NCI-H510A treated with DMSO at 0.1 percent for 48 hours (cell line): ENCODE data around the gene SRSF8.
A peak's percentile ranks its signal among the peaks of the same experiment; 100 is the strongest.
"Not testable (repeated sequence)": the region's sequence is repeated elsewhere in the genome, so short reads cannot be mapped to it uniquely, and the experiment has no call there.

Experiments used
- DNase-seq: peaks from one replicate; lab custom pipeline; 2025; lab: John Stamatoyannopoulos, UW

Gene SRSF8

GRCh38 chr11:95066716-95067038 lies at the start of gene SRSF8:
TSS of gene SRSF8 (plus strand) at chr11:95066919. CDS start at chr11:95067227, 308 bp downstream.
- peak; percentile 67 for DNase-seq

DNA sequence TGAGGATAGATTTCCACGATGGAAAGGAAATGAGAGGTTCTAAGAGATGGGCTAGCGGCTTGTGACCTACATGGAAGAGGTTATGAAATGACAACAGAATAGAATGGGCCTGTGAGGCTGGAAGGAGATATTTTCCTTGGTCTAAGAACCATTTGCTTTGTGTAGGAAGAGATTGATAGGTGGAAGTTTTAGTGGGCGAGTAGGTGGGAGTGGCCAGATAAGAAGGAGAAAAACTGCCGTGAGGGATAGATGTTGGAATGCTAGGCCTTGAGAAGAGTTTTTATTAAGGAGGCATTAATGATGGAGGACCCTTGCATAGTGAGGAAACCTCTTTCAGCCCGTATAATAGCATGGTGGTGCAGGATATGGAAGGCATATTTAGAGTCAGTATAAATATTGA lies 45.3 kb upstream of the SRSF8 start:
- not testable (repeated sequence) for DNase-seq

DNA sequence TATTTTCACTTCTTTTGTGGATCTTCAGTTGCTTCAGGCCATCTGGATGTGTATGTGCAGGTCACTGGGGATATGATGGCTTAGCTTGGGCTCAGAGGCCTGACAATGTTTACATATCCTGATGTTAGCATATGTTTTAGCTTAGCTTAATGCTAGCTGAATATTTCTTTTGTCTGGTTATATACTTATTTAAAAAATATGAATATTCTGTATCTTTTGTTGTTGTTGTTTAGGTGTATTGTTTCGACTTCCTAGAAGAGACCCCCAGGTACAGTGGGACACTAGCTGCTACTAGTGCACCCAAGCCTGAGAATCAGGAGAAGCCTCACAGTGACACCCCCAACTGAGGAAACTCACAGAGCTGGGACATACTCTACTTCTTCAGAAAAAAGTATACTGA lies 41.8 kb upstream of the SRSF8 start, which contains the start of gene KDM4E:
TSS of gene KDM4E (plus strand) at position 301 of the 400 bp plus-strand sequence. CDS start 300 bp downstream, outside the sequence.
- no peak for DNase-seq

DNA sequence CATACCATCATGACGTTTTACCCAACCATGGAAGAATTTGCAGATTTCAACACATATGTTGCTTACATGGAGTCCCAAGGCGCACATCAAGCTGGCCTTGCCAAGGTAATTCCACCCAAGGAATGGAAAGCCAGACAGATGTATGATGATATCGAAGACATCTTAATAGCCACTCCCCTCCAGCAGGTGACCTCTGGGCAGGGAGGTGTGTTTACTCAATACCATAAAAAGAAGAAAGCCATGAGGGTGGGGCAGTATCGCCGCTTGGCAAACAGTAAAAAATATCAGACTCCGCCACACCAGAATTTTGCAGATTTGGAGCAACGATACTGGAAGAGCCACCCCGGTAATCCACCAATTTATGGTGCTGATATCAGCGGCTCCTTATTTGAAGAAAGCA lies 41.1 kb upstream of the SRSF8 start:
- not testable (repeated sequence) for DNase-seq

- DNase-seq: no peak
Observed at GRCh38 chr11:95028357-95028756, 38.4 kb upstream of the SRSF8 start.

DNA sequence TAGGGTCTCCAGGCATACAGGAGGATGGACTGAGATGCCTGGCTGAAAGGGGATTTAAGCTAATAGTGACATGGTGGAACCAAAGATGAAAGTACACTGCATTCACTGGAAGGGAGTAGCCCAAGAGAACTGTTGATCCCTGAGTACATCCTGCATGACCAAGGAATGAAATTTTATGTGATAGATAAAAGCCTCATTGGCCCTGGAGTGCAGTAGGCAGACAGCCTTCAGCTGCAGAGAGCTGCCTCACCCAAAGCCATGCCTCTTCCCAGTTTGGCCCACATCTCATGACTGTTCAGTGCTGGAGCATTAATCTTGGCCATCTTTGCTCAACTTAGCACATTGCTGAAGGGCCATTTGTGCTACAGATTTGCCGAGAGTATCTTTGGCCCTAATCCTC lies 33.7 kb upstream of the SRSF8 start:
- no peak for DNase-seq

DNA sequence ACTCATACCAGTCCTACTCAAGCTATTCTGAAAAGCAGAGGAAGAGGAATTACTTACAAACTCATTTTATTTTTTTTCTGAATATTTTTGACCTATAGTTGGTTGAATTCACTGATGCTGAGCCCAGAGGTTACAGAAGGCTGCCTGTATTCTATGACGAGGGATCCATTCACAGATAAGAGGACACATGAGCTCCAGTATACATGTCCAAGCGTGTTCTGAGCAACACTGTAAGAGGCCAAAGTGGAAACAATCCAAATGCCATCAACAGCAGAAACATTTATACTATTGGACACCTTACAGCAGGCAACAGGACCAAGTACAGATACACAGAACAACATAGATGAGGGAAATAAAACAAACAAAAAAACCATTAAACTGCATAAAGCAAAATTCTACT lies 31.4 kb upstream of the SRSF8 start:
- DNase-seq: no peak

DNA sequence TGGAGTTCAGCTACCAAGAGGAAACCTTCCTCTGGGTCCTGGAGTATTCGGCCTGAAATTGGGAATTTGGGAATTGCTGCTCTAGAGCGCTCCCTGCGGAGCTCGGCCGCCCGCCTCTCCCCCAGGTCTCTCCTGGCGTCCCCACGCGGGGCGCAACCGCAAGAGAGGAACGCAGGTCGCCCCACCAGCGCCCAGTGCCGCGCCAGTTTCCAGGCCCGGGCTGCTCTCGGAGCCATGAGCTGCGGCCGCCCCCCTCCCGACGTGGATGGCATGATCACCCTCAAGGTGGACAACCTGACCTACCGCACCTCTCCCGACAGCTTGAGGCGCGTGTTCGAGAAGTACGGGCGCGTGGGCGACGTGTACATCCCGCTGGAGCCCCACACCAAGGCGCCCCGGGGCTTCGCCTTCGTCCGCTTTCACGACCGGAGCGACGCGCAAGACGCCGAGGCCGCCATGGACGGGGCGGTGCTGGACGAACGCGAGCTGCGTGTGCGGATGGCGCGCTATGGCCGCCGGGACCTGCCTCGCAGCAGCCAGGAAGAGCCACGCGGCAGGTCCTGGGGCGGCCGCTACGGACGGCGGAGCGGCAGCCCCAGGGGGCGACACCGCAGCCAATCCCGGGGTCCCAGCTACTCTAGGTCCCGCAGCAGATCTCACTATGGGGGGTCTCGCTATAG lies 29.2 kb upstream of the SRSF8 start:
- not testable (repeated sequence) for DNase-seq

DNA sequence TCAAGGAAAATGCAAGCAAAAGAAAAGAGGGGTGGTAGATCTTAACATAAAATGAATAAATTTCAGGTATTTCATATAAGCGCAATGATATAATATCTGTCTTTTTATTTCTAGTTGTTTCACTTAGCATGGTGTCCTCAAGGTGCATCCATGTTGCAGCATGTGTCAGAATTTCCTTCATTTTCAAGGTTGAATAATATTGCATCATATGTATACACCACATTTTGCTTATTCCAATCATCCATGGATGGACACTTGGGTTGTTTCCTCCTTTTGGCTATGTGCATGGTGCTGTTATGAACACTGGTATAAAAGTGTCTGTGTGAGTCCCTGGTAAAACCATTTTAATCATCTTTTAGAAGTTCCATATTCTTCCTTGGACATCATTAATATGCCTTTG lies 24.5 kb upstream of the SRSF8 start:
- DNase-seq: no peak

DNA sequence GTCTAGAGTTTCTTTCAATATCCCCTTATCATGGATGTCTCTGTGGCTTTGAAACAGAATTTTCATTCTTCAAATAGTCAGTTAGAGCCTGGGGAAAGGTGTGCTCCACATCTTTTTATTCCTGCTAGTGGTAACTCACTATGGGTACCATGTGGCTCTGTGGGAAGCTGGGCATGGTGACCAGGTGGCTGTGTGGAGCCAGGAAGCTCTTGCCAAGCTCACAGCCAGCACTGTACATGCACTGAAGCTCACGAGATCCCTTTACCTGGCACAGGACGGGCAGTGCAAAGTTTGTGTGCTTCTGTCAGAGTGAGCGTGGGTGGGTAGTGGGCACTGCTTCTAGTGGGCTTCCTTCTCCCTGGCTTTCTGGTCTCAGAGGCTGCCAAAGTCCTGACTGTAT lies 23.8 kb upstream of the SRSF8 start:
- DNase-seq: no peak

GRCh38 chr11:95044010-95044409 lies 22.7 kb upstream of the SRSF8 start:
- DNase-seq: no peak

DNA sequence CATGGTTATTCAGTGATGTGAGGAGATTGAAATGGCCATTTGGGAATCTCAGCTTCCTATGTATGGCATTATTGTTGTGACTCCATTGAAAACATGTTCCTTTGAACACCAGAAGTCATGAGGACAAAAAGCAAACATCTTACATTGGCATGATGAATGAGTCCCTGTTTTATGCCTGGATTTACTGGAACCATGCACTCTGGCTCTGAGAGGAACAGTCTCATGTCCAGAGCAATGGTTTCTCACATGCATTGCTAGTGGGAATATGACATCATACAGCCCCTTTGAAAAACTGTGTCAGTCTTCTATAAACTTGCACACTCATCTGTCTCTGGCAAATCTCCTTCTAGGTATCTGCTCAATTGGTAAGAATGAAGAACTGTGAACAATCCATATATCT lies 20.9 kb upstream of the SRSF8 start:
- no peak for DNase-seq

- DNase-seq: not testable (repeated sequence)
Observed at GRCh38 chr11:95049122-95049521, 17.6 kb upstream of the SRSF8 start, which contains the start of gene KDM4F. TSS of gene KDM4F (plus strand) at chr11:95049422.

DNA sequence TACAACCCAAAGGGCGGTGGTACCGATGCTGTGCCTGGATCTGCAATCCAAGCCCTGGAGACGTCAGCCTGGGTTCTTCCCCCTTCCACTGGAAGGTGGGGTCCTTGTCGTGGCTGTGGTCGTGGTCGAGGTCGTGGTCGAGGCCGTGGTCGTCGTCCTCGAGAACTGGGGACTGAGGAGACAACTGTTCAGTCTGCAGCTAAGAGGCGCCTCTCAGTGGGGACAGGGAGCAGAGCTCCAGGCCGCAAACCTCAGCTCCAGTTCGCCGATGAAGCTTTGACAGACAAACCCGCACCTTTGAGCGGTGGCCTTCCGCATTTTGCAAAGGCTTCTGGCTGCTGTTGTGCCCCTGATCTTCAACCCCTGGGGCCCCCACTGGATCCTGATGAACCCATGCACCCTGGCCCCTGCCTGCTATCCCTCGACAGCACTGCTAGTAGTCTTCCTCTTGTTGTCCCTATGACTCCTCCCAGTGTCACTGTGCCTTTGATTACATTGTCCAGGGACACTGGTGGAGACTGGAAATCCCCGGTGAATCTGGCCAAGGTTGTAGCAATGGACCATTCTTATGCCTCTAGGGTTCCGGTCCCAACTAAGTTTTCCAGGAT lies 16.0 kb upstream of the SRSF8 start:
- no peak for DNase-seq

- DNase-seq: no peak
Observed at GRCh38 chr11:95054356-95054755, 12.4 kb upstream of the SRSF8 start.

DNA sequence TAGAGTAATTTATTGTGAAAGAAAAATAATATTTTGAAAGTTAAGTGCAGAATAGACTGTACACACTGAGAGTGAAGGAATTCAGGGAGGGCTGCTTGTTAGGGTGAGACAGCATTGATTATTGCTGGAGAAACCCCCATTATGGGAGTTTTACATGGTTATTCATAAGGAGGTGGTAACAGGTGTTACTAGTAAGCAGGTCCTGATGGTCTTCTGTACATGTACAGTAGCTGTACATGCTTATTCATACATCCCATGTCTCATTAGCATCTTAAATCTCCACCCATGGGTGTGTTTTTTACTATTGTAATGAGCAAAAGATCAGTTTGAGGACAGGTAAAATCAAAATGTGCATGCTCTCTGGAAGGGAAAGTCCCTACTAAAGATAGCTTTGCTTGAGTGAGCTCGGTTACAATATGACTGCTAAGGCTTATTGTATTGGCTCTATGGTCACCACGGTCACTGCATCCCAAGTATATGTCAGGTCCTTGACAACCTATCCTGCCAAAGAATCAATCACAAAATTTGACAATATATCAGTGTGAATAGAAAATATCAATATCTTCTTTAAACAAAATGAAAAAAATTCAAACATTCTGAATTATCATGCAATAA lies 11.3 kb upstream of the SRSF8 start:
- DNase-seq: no peak

DNA sequence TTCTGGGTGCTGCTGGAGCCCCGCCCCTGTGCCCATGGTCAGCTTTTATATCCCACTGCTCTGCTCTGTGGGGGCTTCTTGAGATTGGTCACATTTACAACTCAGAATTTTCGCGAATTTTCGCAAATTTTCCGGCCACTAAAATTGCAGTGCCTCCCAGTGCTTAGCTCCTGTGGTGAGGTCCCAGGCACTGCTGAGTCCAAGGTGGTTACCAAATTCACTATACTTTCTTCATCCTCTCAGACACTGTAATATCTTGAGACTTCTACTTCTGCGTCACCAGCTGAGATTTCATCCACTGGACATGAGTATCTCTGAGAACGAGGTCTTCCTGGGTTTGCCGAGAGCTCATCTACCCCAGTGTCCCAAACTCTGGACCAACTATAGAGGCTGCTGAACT lies 8.8 kb upstream of the SRSF8 start:
- DNase-seq: no peak

GRCh38 chr11:95058621-95059020 lies 8.1 kb upstream of the SRSF8 start:
- DNase-seq: no peak

- DNase-seq: no peak
Observed at GRCh38 chr11:95059046-95059445, 7.7 kb upstream of the SRSF8 start.

- DNase-seq: peak; percentile 2
Observed at GRCh38 chr11:95065336-95065735, 1.4 kb upstream of the SRSF8 start.

DNA sequence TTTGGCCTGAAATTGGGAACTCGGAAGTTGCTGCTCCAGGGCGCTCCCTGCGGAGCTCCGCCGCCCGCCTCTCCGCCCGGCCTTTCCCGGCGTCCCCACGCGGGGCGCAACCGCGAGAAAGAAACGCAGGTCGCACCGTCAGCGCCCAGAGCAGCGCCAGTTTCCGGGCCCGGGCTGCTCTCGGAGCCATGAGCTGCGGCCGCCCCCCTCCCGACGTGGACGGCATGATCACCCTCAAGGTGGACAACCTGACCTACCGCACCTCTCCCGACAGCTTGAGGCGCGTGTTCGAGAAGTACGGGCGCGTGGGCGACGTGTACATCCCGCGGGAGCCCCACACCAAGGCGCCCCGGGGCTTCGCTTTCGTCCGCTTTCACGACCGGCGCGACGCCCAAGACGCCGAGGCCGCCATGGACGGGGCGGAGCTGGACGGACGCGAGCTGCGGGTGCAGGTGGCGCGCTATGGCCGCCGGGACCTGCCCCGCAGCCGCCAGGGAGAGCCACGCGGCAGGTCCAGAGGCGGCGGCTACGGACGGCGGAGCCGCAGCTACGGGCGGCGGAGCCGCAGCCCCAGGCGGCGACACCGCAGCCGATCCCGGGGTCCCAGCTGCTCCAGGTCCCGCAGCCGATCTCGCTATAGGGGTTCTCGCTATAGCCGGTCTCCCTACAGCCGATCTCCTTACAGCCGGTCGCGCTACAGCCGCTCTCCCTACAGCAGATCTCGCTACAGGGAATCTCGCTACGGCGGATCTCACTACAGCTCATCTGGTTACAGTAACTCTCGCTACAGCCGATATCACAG lies 521 bp downstream of the SRSF8 start:
- DNase-seq: peak; percentile 65

- DNase-seq: peak; percentile 52
Observed at GRCh38 chr11:95067841-95068219, 1.1 kb downstream of the SRSF8 start.

GRCh38 chr11:95068549-95068948 lies 1.8 kb downstream of the SRSF8 start:
- DNase-seq: peak; percentile 90
